GM19025 (cell line): ENCODE results near the gene LPP.

Experiments used
- ATAC-seq: cut with Tn5 transposase; IDR thresholded peaks from one replicate; pipeline ENCODE4 v1.9.1; 2021; ENCODE audit warnings: mild to moderate bottlenecking, low read depth, moderate library complexity; ENCODE audit not compliant: unreplicated experiment

Gene LPP

DNA sequence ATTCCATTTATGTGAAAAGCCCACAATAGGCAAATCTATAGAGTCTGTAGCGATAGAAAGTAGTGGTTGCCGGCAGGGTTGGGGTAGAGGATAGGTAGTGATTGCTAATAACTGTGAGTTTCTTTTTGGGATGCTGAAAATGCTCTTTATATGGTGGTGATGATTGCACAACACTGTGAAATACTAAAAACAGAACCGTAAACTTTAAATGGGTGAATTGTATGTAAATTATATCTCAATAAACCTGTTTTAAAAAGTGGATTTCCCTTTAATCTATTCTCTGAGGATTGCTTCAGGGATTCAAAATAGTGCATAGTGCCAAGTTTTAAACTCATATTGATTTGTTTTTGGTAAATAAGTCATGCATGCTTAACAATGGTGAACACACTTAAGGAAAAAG is 140.2 kb downstream of the LPP start:
- no peak for ATAC-seq

- ATAC-seq, result no peak
Observed at GRCh38 chr3:188294823-188295487, 141.0 kb downstream of the LPP start.

GRCh38 chr3:188295876-188296275 is 141.9 kb downstream of the LPP start:
- ATAC-seq, result no peak

DNA sequence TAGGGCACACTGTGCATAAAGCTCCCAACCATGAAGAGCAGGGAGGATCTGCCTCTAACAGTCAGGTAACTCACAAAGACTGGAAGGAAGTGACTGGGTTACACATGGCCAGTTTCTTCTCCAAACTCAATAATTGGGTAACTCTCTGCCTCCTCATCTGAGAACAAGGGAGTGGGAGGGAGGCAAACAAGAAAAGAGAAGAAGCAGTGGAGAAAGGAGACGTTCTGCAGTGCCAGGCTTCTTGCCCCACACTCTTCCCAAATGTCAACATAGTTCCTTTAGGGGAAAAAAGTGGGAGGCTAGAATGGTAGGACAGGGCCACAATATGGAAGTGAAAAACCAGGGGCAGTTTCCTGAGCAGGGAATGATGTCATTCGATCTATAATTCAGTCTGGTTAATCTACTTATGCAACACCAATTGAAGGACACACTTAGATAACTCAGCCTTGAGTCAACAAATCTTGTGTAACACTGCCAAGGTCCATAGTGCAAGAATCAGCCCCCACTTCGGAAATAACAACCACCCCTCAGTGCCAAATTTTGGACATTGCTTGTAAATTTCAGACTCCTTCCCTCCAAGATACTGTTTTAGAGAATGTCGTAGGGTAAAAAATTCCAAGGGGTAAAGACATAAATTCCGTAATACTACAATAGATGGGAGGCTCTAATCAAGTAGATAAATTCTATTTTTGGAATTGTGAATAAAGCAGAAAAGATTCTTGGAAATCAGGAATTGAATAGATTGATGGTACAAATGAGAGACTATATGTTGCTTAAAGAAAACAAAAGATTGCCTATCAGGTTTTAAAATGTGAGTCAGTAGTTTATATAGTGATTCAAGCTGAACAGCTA is 143.0 kb downstream of the LPP start:
- ATAC-seq, result no peak

DNA sequence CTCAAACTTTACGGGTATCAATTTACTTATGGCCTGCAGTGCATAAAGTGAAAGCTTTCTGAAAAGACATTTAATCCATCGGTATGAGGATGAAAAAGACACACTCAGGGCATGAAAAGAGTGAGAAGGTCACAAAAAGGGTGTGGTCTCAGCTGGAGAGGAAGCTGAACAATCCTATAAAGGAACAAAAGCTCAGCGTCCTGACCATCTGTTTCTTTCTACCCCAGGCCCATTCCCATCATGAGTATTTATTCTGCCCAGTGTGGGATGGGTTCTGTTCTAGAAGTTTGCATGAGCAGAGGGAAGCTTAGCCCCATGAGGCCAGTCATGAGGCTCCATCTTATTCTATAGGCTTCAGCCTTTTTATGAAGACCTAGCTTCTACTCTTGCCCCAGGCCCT is 144.6 kb downstream of the LPP start:
- no peak for ATAC-seq

- no peak for ATAC-seq
Observed at GRCh38 chr3:188299068-188299467, 145.1 kb downstream of the LPP start.

- no peak for ATAC-seq
Observed at GRCh38 chr3:188299708-188300107, 145.8 kb downstream of the LPP start.

- ATAC-seq, result no peak
Observed at GRCh38 chr3:188301147-188301546, 147.2 kb downstream of the LPP start.

- ATAC-seq, result no peak
Observed at GRCh38 chr3:188303286-188303799, 149.4 kb downstream of the LPP start.

- no peak for ATAC-seq
Observed at GRCh38 chr3:188303823-188304222, 149.9 kb downstream of the LPP start.

DNA sequence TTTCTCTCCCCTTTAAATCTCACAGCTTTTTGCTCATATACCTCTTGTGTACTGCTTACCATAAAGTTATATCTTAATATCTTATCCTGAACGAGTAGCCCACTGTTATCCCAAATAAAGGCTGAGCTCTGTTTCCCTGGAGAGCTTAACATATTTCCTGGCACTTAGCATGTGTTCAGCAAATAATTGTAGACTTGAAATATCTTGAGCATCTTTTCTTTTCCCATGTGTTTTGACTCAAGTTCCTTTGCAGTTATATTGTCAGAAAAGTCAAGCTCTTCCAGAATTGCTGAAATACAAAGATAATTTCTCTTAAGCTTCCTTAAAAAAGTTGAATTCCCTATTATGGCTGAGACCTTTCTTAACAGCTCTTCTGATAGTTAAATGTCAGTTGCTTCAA is 150.5 kb downstream of the LPP start:
- ATAC-seq, result no peak

DNA sequence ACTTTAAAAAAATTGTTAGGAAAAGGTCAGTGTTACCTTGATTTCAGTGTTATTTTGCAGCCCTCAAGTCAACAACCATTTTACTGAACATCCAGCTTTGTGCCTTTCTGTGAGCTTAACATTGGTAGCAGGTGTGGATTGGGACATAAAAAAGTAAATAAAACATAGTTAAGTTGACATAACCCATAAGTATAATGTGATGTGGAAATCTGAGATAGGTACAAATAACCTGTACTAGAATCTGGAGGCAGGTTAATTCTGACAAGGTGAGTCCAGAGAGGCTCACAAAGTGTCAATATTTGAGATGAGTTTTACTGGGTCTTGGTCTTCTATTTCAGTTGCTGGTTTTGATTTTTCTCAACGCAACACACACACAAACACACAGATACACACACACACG is 151.3 kb downstream of the LPP start:
- no peak for ATAC-seq

DNA sequence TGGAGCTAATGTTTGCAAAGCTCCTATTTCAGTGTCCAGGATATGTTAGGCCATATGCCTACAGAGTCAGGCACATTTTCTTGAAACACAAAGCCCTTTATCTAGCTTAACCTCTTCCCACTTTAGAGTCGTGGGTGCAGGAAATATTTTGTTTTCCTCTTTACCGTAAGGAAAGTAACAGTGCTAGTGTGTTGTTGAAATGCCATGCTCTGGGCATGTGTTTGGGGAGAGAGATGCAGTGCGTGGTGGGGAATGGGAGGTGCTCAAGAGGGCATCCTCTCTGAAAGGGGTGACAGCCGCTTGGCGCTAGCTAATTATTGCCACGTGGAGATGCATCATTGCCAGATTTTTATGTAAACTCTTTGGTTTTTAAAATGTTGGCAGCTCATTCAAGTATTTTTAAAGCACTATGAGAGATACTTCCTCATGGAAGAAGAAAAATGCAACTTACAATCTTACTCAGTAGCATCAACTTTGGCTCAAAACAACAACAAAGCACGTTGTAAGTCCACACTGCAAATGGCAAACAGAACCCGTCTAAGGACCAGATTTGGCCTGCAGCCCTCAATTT is 152.6 kb downstream of the LPP start:
- no peak for ATAC-seq

DNA sequence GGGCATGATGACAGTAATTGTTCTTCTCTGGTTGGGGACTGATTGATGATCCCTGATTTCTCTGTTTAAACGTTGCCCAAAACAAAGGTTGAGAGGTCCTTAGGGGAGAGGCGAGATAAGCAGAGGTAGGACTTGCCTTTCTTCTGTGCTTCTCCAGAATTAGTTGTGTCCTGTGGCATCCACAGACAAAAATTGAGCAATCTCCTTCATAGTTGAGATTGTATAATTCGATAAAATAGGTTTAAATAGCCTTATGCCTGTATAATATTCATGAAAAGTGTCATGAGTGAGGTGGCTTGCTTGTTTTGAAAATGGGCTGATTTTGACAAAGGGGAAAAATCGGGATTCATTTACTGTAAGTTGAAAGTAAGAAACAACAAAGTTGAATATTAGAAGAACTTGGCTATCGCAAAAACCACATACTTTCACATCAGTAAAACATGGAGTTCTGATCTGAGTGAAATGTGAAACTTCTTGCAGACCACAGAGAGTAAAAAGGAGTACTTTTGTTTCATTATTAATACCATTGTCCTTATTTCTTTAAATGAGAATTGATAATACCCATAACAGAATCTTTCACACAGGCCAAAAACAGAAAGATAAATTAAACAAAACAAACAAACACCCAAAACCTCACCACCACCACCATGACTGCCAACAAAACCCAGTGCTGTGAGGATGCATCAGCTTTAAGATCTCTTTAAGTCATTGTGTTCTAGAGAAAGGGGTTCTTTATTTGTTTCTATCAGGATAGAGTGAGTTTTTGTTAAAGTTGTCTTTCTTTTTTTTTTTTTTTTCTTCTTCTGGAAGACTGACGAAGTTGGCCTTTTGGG is 155.7 kb downstream of the LPP start:
- peak; percentile 86 for ATAC-seq

- ATAC-seq, result no peak
Observed at GRCh38 chr3:188310270-188310710, 156.3 kb downstream of the LPP start.

- no peak for ATAC-seq
Observed at GRCh38 chr3:188315553-188315952, 161.6 kb downstream of the LPP start.

DNA sequence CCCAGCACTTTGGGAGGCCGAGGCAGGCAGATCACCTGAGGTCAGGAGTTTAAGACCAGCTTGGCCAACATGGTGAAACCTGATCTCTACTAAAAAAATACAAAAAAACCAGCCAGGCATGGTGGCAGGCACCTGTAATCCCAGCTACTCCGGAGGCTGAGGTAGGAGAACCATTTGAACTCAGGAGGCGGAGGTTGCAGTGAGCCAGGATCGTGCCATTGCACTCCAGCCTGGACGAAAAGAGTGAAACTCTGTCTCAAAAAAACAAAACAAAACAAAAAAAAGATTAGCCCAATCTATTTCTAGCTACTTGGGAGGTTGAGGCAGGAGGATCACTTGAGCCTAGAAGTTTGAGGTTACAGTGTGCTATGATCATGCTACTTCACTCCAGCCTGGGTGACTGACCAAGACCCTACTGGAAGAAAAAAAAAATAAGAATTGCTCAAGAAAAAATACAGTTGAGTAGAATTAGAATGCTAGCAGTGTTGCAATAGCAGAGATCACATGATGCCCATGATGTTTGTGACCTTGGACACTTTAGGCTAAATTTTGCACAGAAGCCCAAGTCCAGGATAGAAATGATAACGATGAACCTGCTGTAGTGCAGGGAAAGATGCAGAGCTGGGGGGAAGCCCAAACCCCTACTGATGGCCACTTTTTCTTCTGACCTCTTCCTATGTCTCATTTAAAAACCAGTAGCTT is 162.2 kb downstream of the LPP start:
- ATAC-seq, result no peak

DNA sequence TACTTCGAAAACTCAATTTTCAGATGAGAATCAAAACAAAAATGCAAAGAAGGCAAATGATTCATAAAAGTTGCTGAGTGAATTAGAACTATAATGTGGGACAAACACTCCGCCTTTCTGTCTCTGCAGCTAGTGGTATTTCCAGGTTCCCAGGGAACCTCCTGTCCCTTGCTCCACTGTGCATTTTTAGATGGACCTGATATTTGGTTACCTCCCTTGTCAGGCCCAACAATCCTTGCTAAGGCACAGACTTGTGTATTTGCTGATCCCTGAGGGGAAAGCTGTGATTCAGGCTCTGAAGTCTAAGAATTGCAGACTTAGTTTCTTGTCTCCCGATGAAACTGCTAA is 162.7 kb downstream of the LPP start:
- no peak for ATAC-seq

DNA sequence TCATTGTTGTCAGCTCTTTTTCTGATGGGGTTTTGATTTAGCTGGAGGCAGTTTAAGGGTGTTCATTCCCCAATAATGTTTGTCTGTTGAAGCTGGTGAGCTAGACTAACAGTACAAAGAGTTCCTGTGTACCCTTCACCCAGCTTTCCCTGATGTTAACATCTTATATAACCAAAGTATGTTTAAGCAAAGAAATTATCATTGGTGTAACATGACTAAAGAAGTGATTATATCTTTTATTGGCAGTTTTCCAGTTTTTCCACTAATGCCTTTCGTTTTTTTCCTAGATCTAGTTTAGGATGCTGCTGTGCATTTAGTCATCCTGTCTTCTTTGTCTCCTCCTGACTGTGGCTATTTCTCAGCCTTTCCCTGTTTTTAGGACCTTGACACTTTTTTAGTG is 165.6 kb downstream of the LPP start:
- ATAC-seq, result no peak

DNA sequence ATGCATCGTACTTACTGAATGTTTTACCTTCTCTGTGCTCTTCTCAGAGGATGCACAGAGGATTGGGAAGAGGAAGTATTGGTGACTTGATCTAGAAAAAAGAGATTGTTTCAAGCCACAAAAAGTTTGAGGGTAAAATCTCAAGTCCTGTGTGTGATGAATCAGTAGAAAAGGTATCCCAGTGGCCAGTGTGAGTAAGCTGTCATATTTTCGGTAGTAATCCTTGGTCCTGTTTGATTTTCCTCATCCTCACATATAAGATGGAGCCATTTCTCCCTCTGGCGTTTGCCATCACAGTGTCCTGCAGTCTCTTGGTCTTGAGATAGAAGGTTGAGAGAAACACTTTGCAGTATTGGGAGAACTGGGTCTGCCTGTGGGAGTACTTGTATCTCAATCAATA is 166.8 kb downstream of the LPP start:
- no peak for ATAC-seq
